GM10248 (cell line): ENCODE results near the gene ENGASE.

ENCODE experiments used
- CTCF ChIA-PET: fragments of 300-600 bp; sonication (Branson Sonifier 250); formaldehyde crosslinking; extraction: SDS; loops from one replicate; lab custom pipeline; 2021; ENCODE audit warnings: antibody characterized with exemption; lab: Yijun Ruan, JAX
- POLR2A ChIA-PET: fragments of 350-650 bp; sonication (Branson Sonifier 250); formaldehyde crosslinking; extraction: SDS; loops from one replicate; lab custom pipeline; 2020; ENCODE audit warnings: antibody characterized with exemption; lab: Yijun Ruan, JAX
- DNase-seq: peaks from one replicate; pipeline ENCODE4 v3.0.0; 2012; ENCODE audit errors: extremely low spot score
- CTCF ChIP-seq: IDR thresholded peaks from 2 replicates; pipeline ENCODE4 v1.5.1; 2012; ENCODE audit warnings: mild to moderate bottlenecking, low read depth; ENCODE audit errors: extremely low read depth, missing control alignments, control extremely low read depth

The ENGASE gene

GRCh38 chr17:79083191-79083971, 8.8 kb downstream of the ENGASE start:
- CTCF ChIA-PET = interaction anchor here (0.7 to 3.3 kb wide), 10 partner anchors 8 to 318 kb away, joined by 3 to 27 read pairs (median 4); partner anchors contain the start of gene ENGASE
- no peak for DNase-seq

GRCh38 chr17:79084291-79085153, 9.9 kb downstream of the ENGASE start:
- DNase-seq = no peak
- POLR2A ChIA-PET = interaction anchor here (1.0 kb wide), 1 partner anchor 89 kb away, joined by 3 read pairs; no protein-coding TSS in a partner anchor

More at GRCh38 chr17:79083191-79083971, 8.8 kb downstream of the ENGASE start:
- POLR2A ChIA-PET = interaction anchor here (1.0 kb wide), 1 partner anchor 88 kb away, joined by 3 read pairs; no protein-coding TSS in a partner anchor
- no peak for TF ChIP-seq CTCF

GRCh38 chr17:79085154-79085920, 10.7 kb downstream of the ENGASE start:
- ChIA-PET CTCF (interaction anchor here (0.7 to 8.7 kb wide), 10 partner anchors 9 to 315 kb away, joined by 3 to 204 read pairs (median 4); partner anchors contain the start of gene ENGASE), POLR2A (interaction anchor here (1.4 kb wide), 1 partner anchor 11 kb away, joined by 5 read pairs; the partner anchor contains the start of gene ENGASE)
- no peak for DNase-seq

More at GRCh38 chr17:79084291-79085153, 9.9 kb downstream of the ENGASE start:
- CTCF ChIA-PET = interaction anchor here (0.7 to 8.7 kb wide), 12 partner anchors 8 to 316 kb away, joined by 3 to 204 read pairs (median 4); partner anchors contain the start of gene ENGASE
- TF ChIP-seq CTCF = no peak

GRCh38 chr17:79085921-79086551, 11.4 kb downstream of the ENGASE start:
- CTCF ChIA-PET = interaction anchor here (1.0 to 8.7 kb wide), 6 partner anchors 21 to 315 kb away, joined by 3 to 204 read pairs (median 6); no protein-coding TSS in a partner anchor
- no peak for TF ChIP-seq CTCF
- POLR2A ChIA-PET = interaction anchor here (1.4 kb wide), 1 partner anchor 12 kb away, joined by 5 read pairs; the partner anchor contains the start of gene ENGASE
- no peak for DNase-seq

More at GRCh38 chr17:79085154-79085920, 10.7 kb downstream of the ENGASE start:
- TF ChIP-seq CTCF = no peak

- no peak for DNase-seq
- POLR2A ChIA-PET = interaction anchor here (1.4 kb wide), 1 partner anchor 12 kb away, joined by 5 read pairs; the partner anchor contains the start of gene ENGASE
- CTCF ChIA-PET = interaction anchor here (0.8 to 8.7 kb wide), 21 partner anchors 9 to 610 kb away, joined by 3 to 204 read pairs (median 4); partner anchors contain the start of gene ENGASE
- TF ChIP-seq CTCF = no peak
These were observed 12.2 kb downstream of the ENGASE start for GRCh38 chr17:79086609-79087427.
